Spinal cord (tissue), 10 donors: Measurements from ENCODE around the gene TMEM238. TPM values are rescaled to one million over a fixed set of nuclear protein-coding genes. Genes with fewer than 3 reads are reported as not detected.
"Not testable (repeated sequence)": the region's sequence is repeated elsewhere in the genome, so short reads cannot be mapped to it uniquely, and the experiment has no call there.

Source experiments
- DNase-seq, 6 donors: peaks; one replicate each; pipeline versions ENCODE4 v3.0.0 to v3.0.0-alpha.2; 2013 to 2015; ENCODE audit warnings: low spot score in 6 of 6, low read depth in 4 of 6
- H3K27ac ChIP-seq: one replicate; pipeline ENCODE4 v1.5.1; 2013; ENCODE audit warnings: low read depth, low read length, control low read depth
- H3K27me3 ChIP-seq: one replicate; pipeline ENCODE4 v1.6.1; 2013; ENCODE audit warnings: low read length; ENCODE audit not compliant: control insufficient read depth, insufficient read depth
- H3K36me3 ChIP-seq: one replicate; pipeline ENCODE4 v1.6.1; 2013; ENCODE audit warnings: low read length; ENCODE audit not compliant: control insufficient read depth, insufficient read depth
- H3K4me1 ChIP-seq: one replicate; pipeline ENCODE4 v1.6.1; 2013; ENCODE audit warnings: low read length; ENCODE audit not compliant: control insufficient read depth, insufficient read depth
- H3K4me3 ChIP-seq: one replicate; pipeline ENCODE4 v1.5.1; 2013; ENCODE audit warnings: low read depth, low read length, control low read depth
- H3K9me3 ChIP-seq: one replicate; pipeline ENCODE4 v1.6.1; 2013; ENCODE audit warnings: low read length; ENCODE audit not compliant: control insufficient read depth, insufficient read depth
- WGBS: methylation state at CpG from one replicate; pipeline ENCODE4 v1.1.5; 2013; ENCODE audit warnings: missing lambda C conversion rate; ENCODE audit not compliant: insufficient coverage; 5-methylcytosine and 5-hydroxymethylcytosine counted together
- polyA plus RNA-seq, 2 donors: library from polyadenylated mRNA; unstranded; fragments of 120-200 nt; gene quantifications; one replicate each; pipeline ENCODE4 v1.2.1, GENCODE V29; 2013; ENCODE audit not compliant: insufficient read length in 2 of 2
- total RNA-seq, 2 donors: library from RNA; depleted of rRNA in 1 of 2; stranded (reverse); fragments of 120-200 nt in 1 of 2; fragments of >200 nt in 1 of 2; gene quantifications; one replicate each; pipeline versions ENCODE4 v1.2.3 to v1.2.4, GENCODE V29; 2013 to 2014
- donor health status: healthy.

The TMEM238 gene
- total and polyA plus RNA-seq, 4 donors, result 0.55 to 0.86 (median 0.69) TPM; not detected in 1

DNA sequence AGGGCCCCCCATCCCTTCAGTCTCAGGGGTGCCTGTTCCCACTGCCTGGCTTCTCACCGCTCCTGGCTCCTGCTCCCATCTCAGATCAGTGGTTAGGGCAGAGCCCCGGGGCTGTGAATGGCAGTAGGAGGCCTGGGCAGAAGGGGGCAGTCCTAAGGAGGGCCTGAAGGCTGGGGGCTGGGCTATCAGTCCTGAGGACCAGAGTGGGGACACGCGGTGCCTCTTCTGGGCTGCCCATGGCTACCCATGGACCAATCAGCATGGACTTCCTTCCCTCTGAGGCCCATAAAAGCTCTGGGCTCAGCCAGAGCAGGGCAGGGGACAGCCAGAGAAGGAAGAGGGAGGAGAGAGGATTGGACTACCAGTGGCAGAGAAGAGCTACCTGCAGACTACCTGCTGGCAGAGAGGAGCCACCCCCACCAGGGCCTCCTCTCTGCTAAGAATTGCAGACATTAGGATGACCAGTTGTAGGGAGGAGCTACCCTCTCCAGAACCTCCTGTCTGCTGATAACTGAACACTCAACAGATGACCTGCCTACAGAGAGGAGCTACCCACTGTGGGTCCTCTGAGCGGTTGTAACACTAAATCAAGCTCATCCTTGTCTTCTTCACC lies 35.6 kb upstream of the TMEM238 start:
- Histone ChIP-seq H3K9me3 (no peaks in the 10 kb centered on the region), H3K27me3 (no peaks in the 10 kb centered on the region), H3K27ac (no peak overlapping the region), H3K4me3 (no peak overlapping the region), H3K36me3 (no peaks in the 10 kb centered on the region), H3K4me1 (peaks cover 16% of the 10 kb centered on the region)
- WGBS, result 77% methylated on average over 5 of the region's 5 CpGs
- no peak for DNase-seq

DNA sequence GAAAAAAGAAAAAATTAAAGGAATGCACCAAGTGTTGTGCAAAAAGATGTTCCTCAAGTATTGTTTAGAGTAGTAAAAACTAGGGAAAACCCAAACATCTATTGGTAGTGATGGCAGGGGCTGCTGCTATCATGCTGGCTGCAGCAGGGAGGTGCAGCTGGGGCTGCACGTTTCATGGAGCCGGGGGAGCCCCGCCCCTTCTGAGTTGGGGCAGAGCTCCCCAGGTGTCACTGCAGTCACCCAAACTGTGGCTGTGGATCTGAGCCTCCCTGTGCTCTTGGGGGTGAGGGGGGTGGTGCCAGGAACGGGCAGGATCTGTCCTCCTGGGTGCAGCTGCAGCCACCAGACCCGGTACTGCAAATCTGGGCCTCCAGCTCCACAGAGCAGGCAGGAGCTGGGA lies 35.0 kb upstream of the TMEM238 start:
- WGBS, result 73% methylated on average over 5 of the region's 5 CpGs
- no peaks in the 10 kb centered on the region for H3K27me3 ChIP-seq

DNA sequence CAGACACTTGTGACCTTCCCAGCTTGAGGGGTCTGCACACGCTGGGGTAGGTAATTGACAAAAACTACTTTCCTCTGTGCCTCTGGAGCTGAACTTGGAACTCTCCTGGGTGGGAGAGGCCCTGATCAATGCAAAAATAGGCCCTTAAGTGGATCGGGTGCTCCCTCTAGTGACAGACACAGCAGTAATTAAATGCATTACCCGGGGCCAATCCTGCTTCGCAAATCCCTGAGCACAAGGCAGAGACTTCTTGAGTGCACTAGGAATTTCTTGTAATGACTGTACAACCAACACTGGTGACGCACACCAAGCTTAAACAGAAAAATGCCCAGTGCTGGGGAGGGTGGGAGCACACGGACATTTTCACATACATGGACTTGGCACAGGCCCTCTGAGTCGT lies 34.1 kb upstream of the TMEM238 start:
- peak in 5 of 6 donors; percentile 47 to 93 (median 71) for DNase-seq
- Histone ChIP-seq H3K4me3 (no peak overlapping the region), H3K27me3 (no peaks in the 10 kb centered on the region), H3K36me3 (no peaks in the 10 kb centered on the region), H3K9me3 (no peaks in the 10 kb centered on the region), H3K4me1 (peaks cover 4% of the 10 kb centered on the region), H3K27ac (no peak overlapping the region)
- WGBS, result 8% methylated on average over 4 of the region's 7 CpGs

More for the DNA sequence above, 35.0 kb upstream of the TMEM238 start:
- H3K27ac ChIP-seq, result no peak overlapping the region
- DNase-seq, result no peak
- H3K4me1 ChIP-seq, result peaks cover 10% of the 10 kb centered on the region
- no peak overlapping the region for H3K4me3 ChIP-seq
- no peaks in the 10 kb centered on the region for H3K36me3 ChIP-seq
- no peaks in the 10 kb centered on the region for H3K9me3 ChIP-seq

DNA sequence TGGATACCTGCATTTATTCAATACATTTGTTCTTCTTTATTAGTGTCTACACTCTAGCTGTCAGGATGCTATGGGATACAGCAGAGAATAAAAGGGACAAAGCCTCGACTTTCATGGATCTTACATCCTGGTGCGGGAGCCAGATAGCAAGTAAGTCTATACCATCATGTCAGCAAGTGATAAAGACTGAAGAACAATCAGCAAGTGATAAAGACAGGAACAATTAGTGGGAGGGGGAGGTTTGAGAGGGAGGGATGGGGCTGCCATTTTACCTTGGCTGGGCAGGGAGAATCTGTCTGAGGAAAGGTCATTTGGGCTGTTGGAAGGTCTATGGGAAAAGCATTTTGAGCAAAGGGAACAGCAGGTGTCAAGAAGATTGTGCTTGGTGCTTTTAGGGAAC lies 26.1 kb upstream of the TMEM238 start:
- Histone ChIP-seq H3K27me3 (no peaks in the 10 kb centered on the region), H3K36me3 (peaks cover 9% of the 10 kb centered on the region), H3K4me3 (no peak overlapping the region), H3K4me1 (peaks cover 27% of the 10 kb centered on the region), H3K9me3 (no peaks in the 10 kb centered on the region), H3K27ac (no peak overlapping the region)
- 100% methylated on average over 2 of the region's 2 CpGs for WGBS
- DNase-seq, result no peak

DNA sequence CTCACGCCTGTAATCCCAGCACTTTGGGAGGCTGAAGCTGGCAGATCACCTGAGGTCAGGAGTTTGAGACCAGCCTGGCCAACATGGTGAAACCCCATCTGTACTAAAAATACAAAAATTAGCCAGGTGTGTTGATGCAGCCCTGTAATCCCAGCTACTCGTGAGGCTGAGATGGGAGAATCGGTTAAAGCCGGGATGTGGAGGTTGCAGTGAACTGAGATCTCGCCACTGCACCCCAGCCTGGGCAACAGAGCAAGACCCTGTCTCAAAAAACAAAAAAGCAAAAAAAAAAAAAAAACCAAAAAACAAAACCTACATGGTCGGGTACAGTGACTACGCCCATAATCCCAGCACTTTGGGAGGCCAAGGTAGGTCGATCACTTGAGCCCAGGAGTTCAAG lies 25.1 kb upstream of the TMEM238 start:
- Histone ChIP-seq H3K36me3 (peaks cover 15% of the 10 kb centered on the region), H3K4me1 (peaks cover 27% of the 10 kb centered on the region)
- not testable (repeated sequence) for H3K27ac ChIP-seq, H3K4me3 ChIP-seq, DNase-seq, H3K27me3 ChIP-seq, H3K9me3 ChIP-seq
- WGBS, result 100% methylated on average over 1 of the region's 8 CpGs

DNA sequence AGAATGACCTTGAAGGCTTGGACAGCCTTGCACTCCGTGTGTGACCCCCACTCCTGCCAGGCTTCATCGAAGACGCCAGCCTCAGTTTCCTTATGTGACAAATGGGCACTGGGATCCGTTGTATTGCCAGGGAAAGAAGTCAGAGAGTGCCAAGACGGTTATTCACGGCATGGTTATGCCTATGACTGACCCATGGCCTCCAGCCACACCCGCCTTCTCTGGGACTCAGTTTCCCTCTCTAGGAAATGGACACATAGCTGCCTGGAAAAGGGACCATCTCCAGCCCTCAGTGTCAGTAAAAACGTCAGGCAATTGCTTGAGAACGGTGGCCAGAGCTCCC lies 24.4 kb upstream of the TMEM238 start:
- Histone ChIP-seq H3K4me3 (peak overlapping the region; percentile 59), H3K4me1 (peaks cover 28% of the 10 kb centered on the region), H3K27ac (peak overlapping the region; percentile 98), H3K36me3 (peaks cover 21% of the 10 kb centered on the region), H3K27me3 (no peaks in the 10 kb centered on the region), H3K9me3 (no peaks in the 10 kb centered on the region)
- no peak for DNase-seq
- WGBS, result 70% methylated on average over 8 of the region's 9 CpGs

DNA sequence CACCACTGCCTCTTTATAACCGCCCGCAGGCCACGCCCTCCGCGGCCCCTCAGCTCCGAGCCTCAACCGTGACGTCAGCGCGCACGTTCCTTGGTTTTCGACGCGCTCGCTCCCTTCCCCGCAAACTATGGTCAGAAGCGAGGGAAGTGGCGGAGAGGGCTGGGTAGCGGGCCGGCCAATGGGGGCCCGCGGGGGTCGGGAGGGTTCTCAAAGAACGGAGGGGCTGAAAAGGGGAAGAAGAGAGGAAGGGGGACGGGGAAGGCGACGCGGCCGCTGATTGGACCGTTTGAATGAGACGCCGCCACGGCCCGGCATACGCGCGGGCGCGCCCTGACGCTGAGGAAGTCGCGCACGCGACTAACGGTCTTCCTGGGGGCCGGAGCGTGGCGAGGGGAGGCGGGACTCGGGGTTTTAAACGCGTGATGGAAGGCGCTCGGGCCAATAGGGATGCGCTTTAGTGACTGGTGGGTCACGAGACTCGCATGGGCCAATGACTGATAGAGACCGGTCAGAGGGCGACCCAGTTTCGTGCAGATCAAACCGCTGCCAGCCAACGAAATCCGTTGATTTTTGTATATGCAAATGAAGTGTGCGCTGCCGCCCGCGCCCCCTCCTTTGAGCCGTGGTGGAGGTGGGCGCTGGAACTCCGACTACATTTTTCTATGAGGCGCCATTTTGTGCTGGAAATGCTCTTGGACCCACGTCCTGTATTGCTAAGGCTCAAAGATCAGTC lies 23.9 kb upstream of the TMEM238 start:
- Histone ChIP-seq H3K36me3 (peaks cover 27% of the 10 kb centered on the region), H3K9me3 (no peaks in the 10 kb centered on the region), H3K27ac (peak overlapping the region; percentile 98), H3K4me3 (peak overlapping the region; percentile 59), H3K27me3 (no peaks in the 10 kb centered on the region), H3K4me1 (peaks cover 32% of the 10 kb centered on the region)
- DNase-seq, result peak; percentile 97 to 100 (median 99)
- WGBS, result under 1% methylated on average over 72 of the region's 72 CpGs

DNA sequence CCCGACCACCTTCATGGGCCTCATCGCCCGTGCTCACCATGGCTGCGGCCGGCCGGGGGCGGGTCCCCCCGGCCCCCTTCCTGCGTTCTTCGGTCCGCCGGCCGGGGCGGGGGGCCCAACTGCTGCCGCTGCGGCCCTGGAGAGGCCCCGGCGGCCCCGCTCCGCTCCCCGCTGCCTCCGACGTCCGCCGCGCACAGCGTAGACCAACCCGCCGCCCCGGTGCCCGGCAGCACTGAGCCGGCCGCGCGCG lies 23.4 kb upstream of the TMEM238 start, which contains the start of gene UBE2S:
Gene UBE2S (minus strand): TSS at position 239 of the 250 bp plus-strand sequence. CDS start 199 bp downstream, at position 40.
- H3K9me3 ChIP-seq, H3K27me3 ChIP-seq, DNase-seq: not testable (repeated sequence)
- Histone ChIP-seq H3K36me3 (peaks cover 32% of the 10 kb centered on the region), H3K4me1 (peaks cover 36% of the 10 kb centered on the region), H3K4me3 (peak within 1 kb of the TSS; percentile 59), H3K27ac (peak within 1 kb of the TSS; percentile 98)
- under 1% methylated on average over 36 of the region's 36 CpGs for WGBS

DNA sequence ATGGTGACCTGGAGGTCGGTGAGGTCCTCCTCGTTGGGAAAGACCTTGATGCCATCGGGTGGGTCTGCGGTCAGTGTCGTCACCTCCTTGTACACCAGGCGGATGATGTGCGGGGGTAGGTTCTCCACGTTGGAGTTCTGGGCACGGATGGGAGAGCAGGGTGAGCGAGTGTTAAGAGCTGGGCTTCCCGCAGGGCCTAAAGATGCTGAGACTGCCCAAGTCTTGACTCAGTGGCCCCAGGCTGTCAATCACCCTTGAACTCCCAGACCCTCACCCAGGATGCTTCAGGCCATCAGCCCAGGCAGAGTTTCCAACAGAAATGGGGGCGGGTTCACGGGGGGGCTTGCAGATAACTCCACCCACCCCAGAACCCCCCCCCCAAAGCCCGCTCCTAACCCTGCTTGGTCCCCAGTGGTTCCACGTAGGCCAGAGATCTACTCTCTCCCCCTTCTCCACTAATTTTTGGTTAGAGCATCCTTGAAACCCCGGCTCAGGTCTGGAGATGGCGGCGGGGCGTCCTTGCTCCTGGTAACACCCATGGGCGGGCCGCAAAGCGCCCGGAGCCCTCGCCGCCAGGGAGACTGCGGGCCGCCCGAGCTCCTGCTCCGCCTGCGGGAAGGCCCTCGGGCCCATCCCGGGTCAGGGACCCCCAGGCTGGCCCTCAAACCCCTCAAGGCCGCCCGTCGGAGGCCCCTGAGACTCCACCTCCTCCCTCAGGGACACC lies 22.9 kb upstream of the TMEM238 start:
- peak overlapping the region; percentile 59 for H3K4me3 ChIP-seq
- peaks cover 37% of the 10 kb centered on the region for H3K36me3 ChIP-seq
- no peaks in the 10 kb centered on the region for H3K9me3 ChIP-seq
- whole genome bisulfite sequencing, result 0% methylated on average over 23 of the region's 35 CpGs
- peak overlapping the region; percentile 78 for H3K27ac ChIP-seq
- H3K4me1 ChIP-seq, result peaks cover 38% of the 10 kb centered on the region
- H3K27me3 ChIP-seq, result no peaks in the 10 kb centered on the region
- DNase-seq, result peak in 1 of 6 donors; percentile 53
